GM19397 (cell line): ENCODE results near the gene LBHD1.
A peak's percentile ranks its signal among the peaks of the same experiment; 100 is the strongest.
"Not testable (repeated sequence)": the region's sequence is repeated elsewhere in the genome, so short reads cannot be mapped to it uniquely, and the experiment has no call there.

Experiments used
- ATAC-seq: cut with Tn5 transposase; IDR thresholded peaks from one replicate; pipeline ENCODE4 v1.9.1; 2021; ENCODE audit warnings: mild to moderate bottlenecking, moderate library complexity; ENCODE audit not compliant: unreplicated experiment

The LBHD1 gene

DNA sequence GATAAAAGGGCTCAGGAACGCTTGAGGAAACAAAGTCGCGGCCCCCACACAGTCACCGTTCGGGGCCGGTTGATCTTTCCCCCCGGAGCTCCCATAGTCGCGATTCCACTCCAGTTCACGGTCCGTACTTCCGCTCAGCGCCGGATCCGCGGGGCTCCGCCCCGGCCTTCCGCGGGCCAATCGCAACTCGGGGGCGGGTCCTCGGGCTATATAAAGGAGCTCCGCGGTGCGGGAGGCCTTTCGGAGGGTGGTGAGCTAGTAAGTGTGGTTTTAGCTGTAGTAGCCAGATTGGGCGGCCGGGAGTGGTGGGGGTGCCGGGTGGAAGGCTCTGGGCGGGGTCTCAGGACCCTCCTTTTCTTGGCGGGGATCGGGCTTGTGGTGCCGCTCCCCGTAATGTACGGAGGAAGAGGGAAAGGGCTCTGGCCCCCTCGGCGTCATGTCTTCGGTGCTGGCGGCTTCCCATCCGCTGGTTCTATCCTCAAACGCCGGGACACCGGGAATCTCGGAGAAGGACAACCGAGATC is 6.9 kb downstream of the LBHD1 start, which contains the start of the genes C11orf98 and CSKMT:
C11orf98 (minus strand) TSS at position 136 of the 524 bp plus-strand sequence; CDS start at position 95, 41 bp downstream.
CSKMT (plus strand) TSS at position 238 of the 524 bp plus-strand sequence. CDS start 568 bp downstream, outside the sequence.
- ATAC-seq = peak; percentile 86

DNA sequence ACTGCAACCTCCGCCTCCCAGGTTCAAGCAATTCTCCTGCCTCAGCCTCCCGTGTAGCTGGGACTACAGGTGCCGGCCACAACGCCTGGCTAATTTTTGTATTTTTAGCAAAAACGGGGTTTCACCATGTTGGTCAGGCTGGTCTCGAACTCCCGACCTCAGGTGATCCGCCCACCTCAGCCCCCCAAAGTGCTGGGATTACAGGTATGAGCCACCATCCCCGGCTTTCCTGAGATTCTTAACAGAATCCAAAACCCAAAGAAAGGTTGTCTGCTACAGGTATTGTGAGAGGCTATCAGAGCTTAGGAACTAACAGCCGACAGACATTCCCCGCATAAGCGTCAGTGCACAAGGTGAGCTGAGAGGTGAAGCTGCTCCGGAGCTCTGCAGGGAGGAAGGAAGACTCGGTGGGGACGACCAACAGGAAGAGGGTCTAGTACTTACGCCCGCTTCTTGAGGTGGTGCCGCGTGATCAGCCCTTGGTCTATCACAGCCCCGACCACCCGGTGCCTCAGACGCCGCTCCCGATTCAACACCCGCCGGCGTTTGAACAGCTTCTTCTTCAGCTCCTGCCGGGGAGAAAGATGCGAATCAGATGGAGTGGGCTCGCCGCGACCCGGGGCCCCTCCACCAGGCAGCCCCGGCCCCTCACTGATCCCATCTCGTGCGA is 7.5 kb downstream of the LBHD1 start:
- ATAC-seq = peak; percentile 16

DNA sequence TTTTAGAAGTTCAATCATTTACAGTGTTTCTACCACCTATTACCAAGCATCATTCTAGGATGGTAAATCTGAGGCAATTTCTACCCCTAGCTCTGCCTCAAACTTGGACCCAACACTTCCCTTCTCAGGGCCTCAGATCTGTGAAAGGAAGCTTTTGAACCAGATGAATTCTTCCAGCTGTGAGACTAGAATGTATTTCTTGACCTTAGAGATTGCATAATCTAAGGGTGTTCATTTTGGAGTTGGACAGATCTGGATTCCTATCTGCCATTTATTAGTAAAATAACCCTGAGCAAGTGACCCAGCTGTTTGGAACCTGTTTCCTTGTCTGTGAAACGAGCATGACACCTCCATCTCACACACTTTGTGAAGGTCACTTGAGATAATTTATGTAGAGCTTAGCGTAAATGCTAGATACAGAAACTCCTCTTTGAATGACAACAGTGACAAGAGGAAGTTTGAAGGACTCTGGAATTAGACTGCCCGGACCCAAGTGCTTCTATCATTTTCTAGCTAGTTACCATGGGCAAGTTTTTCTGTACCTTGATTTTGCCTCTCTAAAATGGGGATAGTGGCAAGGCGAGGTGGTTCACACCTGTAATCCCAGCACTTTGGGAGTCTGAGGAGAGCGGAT is 15.2 kb downstream of the LBHD1 start:
- ATAC-seq = no peak

DNA sequence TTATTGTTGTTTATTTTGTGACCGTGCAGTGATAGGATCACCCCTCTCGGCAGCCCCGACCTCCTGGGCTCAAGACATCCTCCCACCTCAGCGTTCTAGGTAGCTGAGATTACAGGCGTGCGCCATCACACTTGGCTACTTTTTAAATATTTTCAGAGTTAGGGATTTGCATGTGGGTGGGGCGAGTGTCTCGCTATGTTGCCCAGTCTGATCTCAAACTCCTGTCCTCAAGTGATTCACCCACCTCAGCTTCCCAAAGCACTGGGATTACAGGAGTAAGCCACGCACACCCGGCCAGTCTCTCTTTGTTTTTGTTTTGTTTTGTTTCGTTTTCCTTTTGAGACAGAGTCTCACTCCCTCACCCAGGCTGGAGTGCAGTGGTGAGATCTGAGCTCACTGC is 17.8 kb downstream of the LBHD1 start:
- no peak for ATAC-seq

DNA sequence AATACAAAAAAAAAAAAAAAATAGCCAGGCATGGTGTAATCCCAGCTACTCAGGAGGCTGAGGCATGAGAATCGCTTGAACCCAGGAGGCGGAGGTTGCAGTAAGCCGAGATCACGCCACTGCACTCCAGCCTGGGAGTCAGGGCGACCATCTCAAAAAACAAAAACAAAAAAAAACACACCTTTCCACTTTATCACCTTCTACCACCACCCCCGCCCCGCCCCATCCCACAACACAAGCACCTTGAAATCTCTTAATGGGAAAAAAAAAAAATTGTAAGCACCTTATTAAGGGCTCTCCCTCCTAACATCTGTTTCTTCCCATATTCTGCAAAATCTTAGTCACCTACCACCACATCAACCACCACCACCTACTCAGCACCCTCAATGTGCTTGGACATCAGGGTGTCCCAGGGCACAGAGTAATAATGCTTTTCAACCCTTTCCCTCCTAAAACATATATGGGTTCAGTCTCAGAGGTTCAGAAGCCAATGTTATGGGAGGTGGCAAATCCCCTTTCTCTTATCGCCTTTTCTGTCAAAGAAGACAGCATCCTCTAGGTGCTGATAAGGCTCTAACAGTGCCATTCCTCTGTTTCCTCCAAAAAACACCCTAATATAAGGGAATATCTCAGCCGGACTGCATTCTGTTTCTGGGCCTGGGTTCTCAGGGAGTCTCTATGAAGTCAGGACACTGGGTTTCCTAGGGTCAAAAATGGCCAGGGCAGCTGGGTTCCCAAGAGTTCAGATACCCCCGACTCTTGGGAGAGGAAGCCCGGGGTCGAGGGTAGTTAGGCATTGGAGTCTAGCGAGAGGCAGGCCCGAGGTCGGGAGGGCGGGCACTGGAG is 19.7 kb downstream of the LBHD1 start:
- ATAC-seq = peak; percentile 5

DNA sequence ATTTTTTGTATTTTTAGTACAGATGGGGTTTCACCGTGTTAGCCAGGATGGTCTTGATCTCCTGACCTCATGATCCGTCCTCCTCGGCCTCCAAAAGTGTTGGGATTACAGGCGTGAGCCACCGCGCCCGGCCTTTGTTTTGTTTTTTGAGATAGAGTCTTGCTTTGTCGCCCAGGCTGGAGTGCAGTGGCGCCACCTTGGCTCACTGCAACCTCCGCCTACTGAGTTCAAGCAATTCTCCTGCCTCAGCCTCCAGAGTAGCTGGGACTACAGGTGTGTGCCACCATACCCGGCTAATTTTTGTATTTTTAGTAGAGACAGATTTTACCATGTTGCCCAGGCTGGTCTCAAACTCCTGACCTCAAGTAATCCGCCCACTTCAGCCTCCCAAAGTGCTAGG is 21.8 kb downstream of the LBHD1 start:
- ATAC-seq = not testable (repeated sequence)

DNA sequence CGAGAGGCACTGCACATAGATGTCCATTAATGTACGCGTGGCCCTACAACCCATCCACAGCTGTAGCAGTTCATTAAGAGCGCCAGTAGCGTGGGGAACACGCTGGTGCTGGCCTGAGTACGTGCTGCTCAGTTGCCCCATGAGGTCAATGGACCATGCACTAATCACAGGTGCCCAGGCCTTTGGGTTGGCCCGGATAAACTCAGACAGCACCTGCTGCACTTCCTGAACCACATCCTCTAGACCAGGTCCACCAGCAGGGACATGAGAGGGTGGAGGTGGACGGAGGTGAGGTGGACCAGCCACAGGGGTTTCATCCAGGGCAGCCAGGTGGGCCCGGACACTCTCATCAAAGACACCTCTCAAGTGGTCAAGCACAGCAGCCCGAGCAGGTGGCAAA is 22.6 kb downstream of the LBHD1 start:
- no peak for ATAC-seq

DNA sequence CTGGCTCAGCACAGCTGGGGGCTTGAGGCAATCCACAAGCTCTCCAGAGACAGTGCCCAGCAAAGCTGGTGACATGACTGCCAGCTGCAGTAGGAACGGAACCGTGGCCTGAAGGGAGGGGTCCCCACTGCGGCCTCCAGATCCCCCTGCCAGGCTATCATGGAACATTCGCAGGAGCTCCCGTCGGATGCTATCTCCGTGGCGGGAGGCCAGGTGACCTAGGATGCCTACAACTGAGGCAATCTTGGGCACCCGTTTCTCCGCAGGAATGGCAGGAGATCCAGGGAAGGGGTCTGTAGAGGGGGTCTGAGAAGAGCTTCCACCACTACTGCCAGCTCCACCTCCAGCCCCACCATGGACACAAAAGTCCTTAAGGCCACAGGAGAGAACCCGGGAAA is 23.1 kb downstream of the LBHD1 start:
- no peak for ATAC-seq

DNA sequence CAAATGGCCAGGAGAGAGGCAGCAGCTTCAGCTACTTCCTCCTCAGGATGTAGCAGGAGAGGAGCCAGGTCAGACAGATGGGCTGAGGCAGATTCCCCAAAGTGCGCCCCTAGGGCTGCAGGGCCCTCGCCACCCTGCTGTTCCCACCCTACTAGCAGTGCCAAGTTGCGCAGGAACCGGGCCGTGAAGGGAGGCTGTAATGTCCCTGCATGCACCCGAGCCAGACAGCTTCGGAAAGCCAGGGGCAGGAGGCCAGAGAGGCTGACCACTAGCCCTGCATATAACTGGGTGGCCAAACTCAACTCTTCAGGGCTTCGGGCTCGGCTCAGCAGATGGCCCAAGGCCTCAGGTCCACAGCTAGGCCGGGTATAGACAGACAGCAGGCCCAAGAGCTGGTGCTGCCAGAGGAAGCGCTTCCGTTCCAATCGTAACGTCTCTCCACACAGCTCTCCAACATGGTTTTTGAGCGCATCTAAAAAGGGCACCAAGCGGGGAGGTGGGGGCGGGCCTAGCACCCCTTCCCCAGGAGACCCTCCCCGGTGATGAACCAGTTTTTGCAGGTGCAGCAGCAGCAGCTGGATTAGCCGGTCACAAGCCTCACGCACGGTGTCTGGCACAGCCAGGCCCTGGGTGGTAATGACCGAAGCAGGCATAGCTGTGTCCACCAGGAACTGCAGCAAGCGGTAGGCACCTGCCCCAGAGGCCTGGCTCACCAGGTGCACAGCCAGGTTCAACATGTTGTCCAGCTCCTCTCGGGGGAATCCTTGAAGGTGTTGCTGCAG is 23.7 kb downstream of the LBHD1 start:
- no peak for ATAC-seq

DNA sequence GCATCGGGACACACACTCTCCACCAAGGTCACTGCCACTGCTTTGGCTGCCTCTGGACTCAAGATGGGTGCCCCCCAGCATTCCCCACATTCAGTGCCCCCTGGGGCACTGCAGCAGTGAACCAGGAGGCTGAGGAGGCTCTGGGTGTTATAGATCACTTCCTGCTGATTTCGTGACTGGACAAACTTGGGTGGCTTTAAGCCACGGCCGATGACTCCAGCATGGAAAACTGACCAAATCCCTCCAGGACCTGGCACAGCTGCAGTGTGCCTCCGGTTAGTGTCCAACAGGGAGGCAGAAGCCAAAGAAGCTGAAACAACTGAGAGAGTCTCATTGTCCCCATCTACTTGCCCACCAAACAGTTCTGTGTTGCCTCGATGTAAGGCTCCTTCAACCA is 24.5 kb downstream of the LBHD1 start:
- ATAC-seq = no peak

DNA sequence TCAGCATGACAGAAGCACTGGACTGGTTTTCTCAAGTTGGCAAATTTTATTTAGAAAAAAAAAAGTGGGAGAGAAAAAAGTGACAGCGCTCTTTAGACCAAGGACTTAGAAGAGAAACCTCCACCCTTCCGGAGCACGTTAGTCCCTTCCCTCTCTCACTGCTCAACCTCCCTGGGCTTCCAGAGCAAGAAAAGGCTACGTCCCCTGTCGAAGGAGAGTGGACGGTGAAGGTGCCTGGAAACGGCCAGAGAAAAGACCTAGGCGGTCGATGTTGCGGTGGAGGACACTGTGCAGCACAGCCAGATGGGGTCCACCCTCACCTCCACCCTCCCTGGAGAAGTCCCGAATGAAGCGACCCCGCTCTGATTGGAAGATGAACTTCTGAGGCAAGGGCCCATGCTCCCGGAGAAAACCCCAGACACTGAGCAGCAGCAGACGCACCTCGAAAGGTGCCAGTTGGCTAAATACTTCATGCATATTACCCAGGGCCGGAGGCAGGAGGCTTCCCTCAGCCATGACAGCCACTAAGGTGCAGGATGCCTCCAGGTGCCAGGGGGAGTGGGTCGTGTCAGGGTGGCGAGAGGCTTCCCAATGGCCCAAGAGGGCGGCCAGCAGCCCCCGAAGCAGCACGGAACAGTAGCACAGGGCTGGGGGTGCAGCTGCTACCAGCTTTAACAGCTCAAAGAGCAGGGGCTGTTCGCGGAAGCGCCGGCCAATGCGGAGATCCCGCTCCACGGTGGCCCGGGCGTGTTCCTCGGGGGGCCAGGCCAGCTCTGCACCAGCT is 25.1 kb downstream of the LBHD1 start:
- no peak for ATAC-seq

DNA sequence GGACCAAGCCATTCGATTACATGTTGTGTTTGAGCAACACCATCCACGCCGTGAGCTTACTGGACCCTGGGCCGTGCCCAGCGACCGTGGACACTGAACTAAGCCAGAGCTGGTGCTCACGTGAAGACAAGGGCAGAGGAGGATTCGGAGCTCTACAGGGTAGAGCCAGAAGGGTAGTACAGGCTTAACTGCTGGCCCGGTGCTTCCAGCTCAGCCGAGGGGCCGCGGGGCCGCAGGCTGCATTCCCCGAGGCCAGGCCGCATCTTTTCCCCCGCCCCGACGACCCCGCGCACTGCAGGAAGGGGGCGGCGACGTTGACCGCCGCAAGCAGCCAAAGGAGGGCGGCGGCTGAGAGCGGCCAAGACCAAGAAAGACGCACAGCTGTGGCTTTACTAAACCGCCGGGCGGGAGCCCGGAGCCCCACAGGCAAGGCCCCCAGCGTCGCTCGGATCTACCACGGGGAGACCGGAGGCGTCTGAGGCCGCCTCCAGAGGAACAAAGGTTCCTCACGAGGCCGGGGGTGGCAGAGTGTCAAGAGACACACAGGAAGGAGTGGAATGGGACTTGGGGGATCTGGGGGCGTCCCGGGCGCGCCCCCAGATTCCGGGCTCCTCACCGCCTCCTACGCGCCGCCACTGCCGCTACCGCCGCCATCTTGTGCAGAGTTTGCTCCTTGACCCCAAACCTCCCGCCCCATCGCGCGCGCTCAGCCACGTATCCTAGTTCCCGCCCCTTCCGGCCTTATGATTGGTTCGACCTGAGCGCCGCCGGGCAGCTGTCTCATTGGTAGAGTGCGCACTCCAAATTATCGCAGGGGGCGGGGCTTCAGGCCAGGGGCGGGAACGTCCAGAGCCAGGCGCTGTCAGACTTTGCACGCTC is 25.9 kb downstream of the LBHD1 start, which contains the start of gene GANAB:
GANAB (minus strand) TSS at position 668 of the 879 bp plus-strand sequence; CDS start at position 654, 14 bp downstream.
- peak; percentile 88 for ATAC-seq

DNA sequence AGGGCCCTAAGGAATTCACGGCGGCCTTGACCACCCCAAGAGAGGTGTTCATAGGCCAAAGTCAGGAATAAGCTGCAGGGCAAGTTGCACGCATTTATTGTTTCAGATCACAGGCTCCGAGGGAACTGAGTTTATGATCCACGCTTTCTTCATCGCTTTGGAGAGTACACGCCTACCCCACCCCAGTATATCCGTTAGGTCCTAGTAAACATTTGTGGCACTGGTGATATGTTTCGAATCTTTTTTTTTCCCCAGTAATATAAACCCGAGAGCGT is 26.5 kb downstream of the LBHD1 start:
- ATAC-seq = no peak

DNA sequence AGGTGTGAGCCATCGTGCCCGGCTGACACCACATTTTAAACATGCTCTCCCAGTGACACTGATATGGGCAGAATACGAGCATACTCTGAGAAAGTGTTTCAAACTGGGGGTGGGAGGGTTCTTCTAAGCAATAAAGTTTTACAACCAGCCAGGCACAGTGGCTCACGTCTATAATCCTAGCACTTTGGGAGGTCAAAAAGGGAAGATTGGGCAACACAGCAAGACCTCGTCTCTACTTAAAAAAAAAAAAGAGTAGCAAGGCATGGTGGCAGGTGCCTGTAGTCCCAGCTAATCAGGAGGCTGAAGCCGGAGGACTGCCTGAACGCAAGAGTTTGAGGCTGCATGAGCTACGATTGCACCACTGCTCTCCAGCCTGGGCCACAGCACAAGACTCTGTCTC is 27.8 kb downstream of the LBHD1 start:
- ATAC-seq = no peak

DNA sequence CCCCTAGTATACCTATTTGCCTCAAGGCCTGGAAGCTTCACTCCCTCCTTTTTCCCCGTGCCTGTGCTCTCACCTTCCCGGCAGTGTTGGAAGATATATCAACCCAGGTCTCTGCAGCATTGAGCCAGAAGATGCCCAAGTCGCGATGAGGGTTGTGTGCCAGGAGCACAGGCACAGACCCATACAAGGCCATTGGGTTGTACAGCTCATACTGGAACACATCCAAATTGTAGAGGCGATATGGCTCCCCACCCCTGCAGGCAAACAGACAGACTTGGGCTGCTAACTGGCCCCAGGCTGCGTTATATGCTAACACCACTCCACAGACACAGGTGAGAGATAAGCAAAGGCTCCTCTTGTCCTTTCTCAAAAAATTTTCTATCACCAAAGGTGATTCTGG is 39.6 kb downstream of the LBHD1 start:
- no peak for ATAC-seq

DNA sequence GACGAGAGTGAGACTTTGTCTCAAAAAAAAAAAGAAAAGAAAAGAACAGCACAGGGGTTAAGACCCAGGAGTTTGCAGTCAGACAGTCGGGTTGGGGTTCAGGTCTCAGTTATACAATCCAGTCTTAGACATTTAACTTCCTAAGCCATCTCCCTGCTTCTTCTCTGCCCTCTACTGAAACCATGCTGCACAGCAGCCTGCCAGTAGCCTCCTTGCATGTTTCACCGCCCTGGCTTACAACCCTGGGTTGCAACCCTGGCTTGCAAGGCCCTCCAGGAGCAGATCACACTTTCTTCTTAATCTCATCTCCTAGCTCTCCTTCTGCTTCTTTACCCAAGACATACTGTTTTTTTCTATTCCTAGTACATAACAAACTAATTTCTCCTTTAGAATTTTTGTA is 44.4 kb downstream of the LBHD1 start:
- no peak for ATAC-seq

DNA sequence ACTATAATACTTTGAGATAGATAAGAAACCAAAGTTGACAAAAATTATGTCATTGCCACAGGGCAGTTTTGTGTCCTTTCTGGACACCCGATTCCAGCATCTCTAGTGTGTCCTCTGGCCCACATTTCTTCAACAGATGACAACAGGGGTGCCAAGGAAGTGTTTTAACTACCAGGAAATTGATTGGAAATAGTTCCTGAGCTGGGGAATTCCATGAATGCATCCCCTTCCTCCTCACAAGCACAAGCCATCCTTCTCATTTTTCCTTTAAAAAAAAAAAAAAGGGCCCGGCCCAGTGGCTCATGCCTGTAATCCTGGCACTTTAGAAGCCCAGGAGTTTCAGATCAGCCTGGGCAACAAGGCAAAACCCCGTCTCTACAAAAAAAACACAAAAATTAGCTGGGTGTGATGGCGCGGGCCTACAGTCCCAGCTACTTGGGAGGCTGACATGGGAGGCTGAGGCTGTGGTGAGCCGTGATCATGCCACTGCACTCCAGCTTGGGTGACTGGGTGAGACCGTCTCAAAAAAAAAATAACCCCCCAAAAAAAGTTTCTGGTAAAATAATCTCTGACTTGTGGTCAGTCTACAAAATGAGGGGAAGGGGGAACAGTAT is 49.5 kb downstream of the LBHD1 start:
- no peak for ATAC-seq
